ENCODE measurements around the gene RUBCN. TPM values are rescaled to one million over a fixed set of nuclear protein-coding genes. Genes with fewer than 3 reads are reported as not detected.
"Not testable (repeated sequence)": the region's sequence is repeated elsewhere in the genome, so short reads cannot be mapped to it uniquely, and the experiment has no call there.

Gene RUBCN
- total RNA-seq, 4 donors from 2014 or later, result 15.6 to 33.1 (median 21.6) TPM

GRCh38 chr3:197734667-197735318 lies 1.9 kb downstream of the RUBCN start:
- DNase-seq, result no peak
- Histone ChIP-seq H3K4me1 (peaks cover 17 to 21% of the 10 kb centered on the region in 2 donors), H3K9me3 (no peaks in the 10 kb centered on the region), H3K36me3 (no peaks in the 10 kb centered on the region), H3K27me3 (no peaks in the 10 kb centered on the region), H3K27ac (no peak overlapping the region), H3K4me3 (no peak overlapping the region)
- intact Hi-C loops (cut with DNase I; ENCODE audit: low total_unique reads) (no loop called here), in situ Hi-C loops (cut with MboI; ENCODE audit: low sequenced_read_pairs in 4 of 4) (no loop called here)
- ATAC-seq, result no peak
- TF ChIP-seq, protein P1, sequence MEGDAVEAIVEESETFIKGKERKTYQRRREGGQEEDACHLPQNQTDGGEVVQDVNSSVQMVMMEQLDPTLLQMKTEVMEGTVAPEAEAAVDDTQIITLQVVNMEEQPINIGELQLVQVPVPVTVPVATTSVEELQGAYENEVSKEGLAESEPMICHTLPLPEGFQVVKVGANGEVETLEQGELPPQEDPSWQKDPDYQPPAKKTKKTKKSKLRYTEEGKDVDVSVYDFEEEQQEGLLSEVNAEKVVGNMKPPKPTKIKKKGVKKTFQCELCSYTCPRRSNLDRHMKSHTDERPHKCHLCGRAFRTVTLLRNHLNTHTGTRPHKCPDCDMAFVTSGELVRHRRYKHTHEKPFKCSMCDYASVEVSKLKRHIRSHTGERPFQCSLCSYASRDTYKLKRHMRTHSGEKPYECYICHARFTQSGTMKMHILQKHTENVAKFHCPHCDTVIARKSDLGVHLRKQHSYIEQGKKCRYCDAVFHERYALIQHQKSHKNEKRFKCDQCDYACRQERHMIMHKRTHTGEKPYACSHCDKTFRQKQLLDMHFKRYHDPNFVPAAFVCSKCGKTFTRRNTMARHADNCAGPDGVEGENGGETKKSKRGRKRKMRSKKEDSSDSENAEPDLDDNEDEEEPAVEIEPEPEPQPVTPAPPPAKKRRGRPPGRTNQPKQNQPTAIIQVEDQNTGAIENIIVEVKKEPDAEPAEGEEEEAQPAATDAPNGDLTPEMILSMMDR (IDR thresholded peaks at IDR 0.05 in 4 of 5, conservative IDR thresholded peaks at IDR 0.05 in 1 of 5), result no peak
- TF ChIP-seq POLR2A (IDR thresholded peaks at IDR 0.05), result no peak

DNA sequence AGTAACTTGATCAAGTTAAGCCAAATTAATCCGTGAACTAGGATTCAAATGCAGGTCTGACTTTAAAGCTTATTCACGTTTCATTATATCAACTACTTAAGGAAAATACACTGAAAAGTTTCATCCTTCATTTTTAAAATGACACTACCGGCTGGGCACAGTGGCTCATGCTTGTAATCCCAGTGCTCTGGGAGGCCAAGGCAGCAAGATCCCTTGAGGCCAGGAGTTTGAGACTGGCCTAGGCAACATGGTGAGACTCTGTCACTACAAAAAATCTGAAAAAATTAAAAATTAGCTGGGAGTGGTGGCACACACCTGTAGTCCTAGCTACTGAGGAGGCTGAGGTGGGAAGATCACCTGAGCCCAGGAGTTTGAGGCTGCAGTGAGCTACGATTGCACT lies 3.7 kb downstream of the RUBCN start:
- no peak for DNase-seq
- H3K9me3 ChIP-seq, result no peaks in the 10 kb centered on the region
- H3K4me1 ChIP-seq, result peaks cover 14 to 19% of the 10 kb centered on the region in 2 donors
- no peak overlapping the region for H3K27ac ChIP-seq
- no peak overlapping the region for H3K4me3 ChIP-seq
- intact Hi-C loops (cut with DNase I; ENCODE audit: low total_unique reads), result no loop called here
- H3K27me3 ChIP-seq, result no peaks in the 10 kb centered on the region
- in situ Hi-C loops (cut with MboI; ENCODE audit: low sequenced_read_pairs in 4 of 4), result no loop called here
- no peak for ATAC-seq
- H3K36me3 ChIP-seq, result no peaks in the 10 kb centered on the region
- TF ChIP-seq, protein P1 (IDR thresholded peaks at IDR 0.05 in 4 of 5, conservative IDR thresholded peaks at IDR 0.05 in 1 of 5), result no peak
- no peak for TF ChIP-seq POLR2A (IDR thresholded peaks at IDR 0.05)

DNA sequence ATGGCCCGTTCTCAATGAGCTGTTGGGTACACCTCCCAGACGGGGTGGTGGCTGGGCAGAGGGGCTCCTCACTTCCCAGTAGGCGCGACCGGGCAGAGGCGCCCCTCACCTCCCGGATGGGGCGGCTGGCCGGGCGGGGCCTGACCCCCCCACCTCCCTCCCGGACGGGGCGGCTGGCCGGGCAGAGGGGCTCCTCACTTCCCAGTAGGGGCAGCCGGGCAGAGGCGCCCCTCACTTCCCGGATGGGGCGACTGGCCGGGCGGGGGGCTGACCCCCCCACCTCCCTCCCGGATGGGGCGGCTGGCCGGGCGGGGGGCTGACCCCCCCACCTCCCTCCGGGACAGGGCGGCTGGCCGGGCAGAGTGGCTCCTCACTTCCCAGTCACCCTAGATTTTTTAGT lies 5.2 kb downstream of the RUBCN start:
- ATAC-seq; H3K27ac ChIP-seq; DNase-seq; intact Hi-C loops (cut with DNase I; ENCODE audit: low total_unique reads); H3K9me3 ChIP-seq; H3K4me1 ChIP-seq; H3K27me3 ChIP-seq; H3K36me3 ChIP-seq; in situ Hi-C loops (cut with MboI; ENCODE audit: low sequenced_read_pairs in 4 of 4); H3K4me3 ChIP-seq: not testable (repeated sequence)

DNA sequence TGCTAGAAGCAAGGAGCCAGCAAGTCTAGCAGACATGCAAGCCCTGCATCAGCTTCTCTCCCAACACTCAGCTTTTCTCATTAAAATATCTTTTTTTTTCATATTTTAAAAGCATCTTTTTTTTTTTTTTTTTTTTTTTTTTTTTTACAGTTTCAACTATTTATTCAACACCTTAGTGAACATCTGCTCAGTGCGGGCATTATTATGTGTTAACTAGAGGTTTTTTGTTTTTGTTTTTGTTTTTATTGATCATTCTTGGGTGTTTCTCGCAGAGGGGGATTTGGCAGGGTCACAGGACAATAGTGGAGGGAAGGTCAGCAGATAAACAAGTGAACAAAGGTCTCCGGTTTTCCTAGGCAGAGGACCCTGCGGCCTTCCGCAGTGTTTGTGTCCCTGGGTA lies 5.9 kb downstream of the RUBCN start:
- intact Hi-C loops (cut with DNase I; ENCODE audit: low total_unique reads); in situ Hi-C loops (cut with MboI; ENCODE audit: low sequenced_read_pairs in 4 of 4); H3K27me3 ChIP-seq; H3K36me3 ChIP-seq; H3K27ac ChIP-seq; H3K4me3 ChIP-seq; H3K9me3 ChIP-seq; H3K4me1 ChIP-seq; DNase-seq; ATAC-seq: not testable (repeated sequence)

DNA sequence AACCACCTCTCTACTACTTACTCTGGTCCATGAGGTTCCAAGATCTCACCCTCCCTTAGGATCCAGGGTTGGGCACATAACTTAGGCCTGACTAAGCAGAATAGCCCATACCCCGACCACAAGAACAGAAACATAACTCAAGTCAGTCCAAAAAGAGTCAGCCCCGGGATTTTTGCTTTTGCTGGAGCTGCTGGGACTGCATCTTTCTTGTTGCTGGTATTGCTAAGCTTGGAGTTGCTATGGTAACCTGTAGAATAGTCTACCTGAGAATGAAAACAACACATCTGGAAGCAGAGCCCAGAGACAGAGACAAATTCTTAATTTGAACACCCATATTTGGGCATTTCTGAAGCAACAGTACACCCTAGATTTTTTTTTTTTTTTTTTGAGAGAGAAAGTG lies 6.5 kb downstream of the RUBCN start:
- H3K36me3 ChIP-seq, result no peaks in the 10 kb centered on the region
- in situ Hi-C loops (cut with MboI; ENCODE audit: low sequenced_read_pairs in 4 of 4) (no loop called here), intact Hi-C loops (cut with DNase I; ENCODE audit: low total_unique reads) (no loop called here)
- no peak for ATAC-seq
- peaks cover 0 to under 1% of the 10 kb centered on the region in 2 donors for H3K4me1 ChIP-seq
- no peak overlapping the region for H3K27ac ChIP-seq
- no peaks in the 10 kb centered on the region for H3K27me3 ChIP-seq
- H3K4me3 ChIP-seq, result no peak overlapping the region
- no peaks in the 10 kb centered on the region for H3K9me3 ChIP-seq
- TF ChIP-seq POLR2A (IDR thresholded peaks at IDR 0.05), result no peak
- TF ChIP-seq, protein P1 (IDR thresholded peaks at IDR 0.05 in 4 of 5, conservative IDR thresholded peaks at IDR 0.05 in 1 of 5), result no peak
- DNase-seq, result no peak

DNA sequence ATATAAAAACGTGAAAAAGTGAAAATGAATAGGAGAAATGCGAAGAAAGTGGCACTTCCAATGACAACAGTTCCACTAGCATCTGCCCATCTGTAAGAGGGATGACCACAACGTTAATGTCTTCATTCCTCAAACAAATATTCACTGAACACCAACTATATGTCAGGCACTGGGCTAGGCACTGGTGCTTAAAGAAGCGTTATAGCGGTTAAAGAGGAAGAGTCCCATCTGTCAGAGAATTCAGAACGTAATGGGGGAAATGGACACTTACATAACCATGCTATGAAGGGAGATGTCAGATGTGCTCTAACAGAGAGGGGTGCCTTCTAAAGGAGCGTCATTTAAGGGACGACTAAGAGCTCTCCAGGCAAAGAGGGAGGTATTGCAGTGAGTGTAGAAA lies 8.2 kb downstream of the RUBCN start:
- Histone ChIP-seq H3K27ac (no peak overlapping the region), H3K36me3 (no peaks in the 10 kb centered on the region), H3K9me3 (no peaks in the 10 kb centered on the region), H3K4me1 (no peaks in the 10 kb centered on the region), H3K4me3 (no peak overlapping the region), H3K27me3 (no peaks in the 10 kb centered on the region)
- TF ChIP-seq, protein P1 (IDR thresholded peaks at IDR 0.05 in 4 of 5, conservative IDR thresholded peaks at IDR 0.05 in 1 of 5), result no peak
- TF ChIP-seq POLR2A (IDR thresholded peaks at IDR 0.05), result no peak
- DNase-seq (no peak), ATAC-seq (no peak)
- intact Hi-C loops (cut with DNase I; ENCODE audit: low total_unique reads), result no loop called here
- in situ Hi-C loops (cut with MboI; ENCODE audit: low sequenced_read_pairs in 4 of 4), result no loop called here

GRCh38 chr3:197727878-197728277 lies 8.8 kb downstream of the RUBCN start:
- not testable (repeated sequence) for DNase-seq

More at GRCh38 chr3:197727878-197728277, 8.8 kb downstream of the RUBCN start:
- H3K27ac ChIP-seq; H3K9me3 ChIP-seq; H3K36me3 ChIP-seq; H3K4me1 ChIP-seq; H3K4me3 ChIP-seq; ATAC-seq; in situ Hi-C loops (cut with MboI; ENCODE audit: low sequenced_read_pairs in 4 of 4); intact Hi-C loops (cut with DNase I; ENCODE audit: low total_unique reads); H3K27me3 ChIP-seq: not testable (repeated sequence)

Data from gastrocnemius medialis (tissue), 4 donors.